ENCODE measurements around the gene ZNF668. TPM values are rescaled to one million over a fixed set of nuclear protein-coding genes. Genes with fewer than 3 reads are reported as not detected.

Gene ZNF668
- total and polyA plus RNA-seq, 9 donors: 1.3 to 7.4 (median 5.7) TPM

- no peak overlapping the region for H3K4me3 ChIP-seq
Measured at GRCh38 chr16:31087971-31088370, 13.9 kb upstream of the ZNF668 start.

GRCh38 chr16:31087481-31087880 is 13.4 kb upstream of the ZNF668 start:
- H3K9me3 ChIP-seq: no peaks in the 10 kb centered on the region
- no peaks in the 10 kb centered on the region for H3K36me3 ChIP-seq
- no peak overlapping the region for H3K27ac ChIP-seq
- no peaks in the 10 kb centered on the region for H3K4me1 ChIP-seq (ENCODE audit: insufficient read depth)
- H3K27me3 ChIP-seq: no peaks in the 10 kb centered on the region
- intact Hi-C loops (cut with DNase I): loop anchor here in 1 of 4 donors (10.0 kb wide), 1 partner anchor 97 kb away; the partner anchor contains the start of gene FUS
- no peak overlapping the region for H3K4me3 ChIP-seq
- DNase-seq: no peak
- WGBS, 3 donors: 88 to 93% (median 92%) methylated on average over 8 of the region's 8 CpGs
- no peak for TF ChIP-seq POLR2A (IDR thresholded peaks at IDR 0.05)
- TF ChIP-seq CTCF (IDR thresholded peaks at IDR 0.05): no peak
- no peak for TF ChIP-seq EP300 (IDR thresholded peaks at IDR 0.05)

More at GRCh38 chr16:31087971-31088370, 13.9 kb upstream of the ZNF668 start:
- no peaks in the 10 kb centered on the region for H3K36me3 ChIP-seq
- H3K4me1 ChIP-seq (ENCODE audit: insufficient read depth): no peaks in the 10 kb centered on the region
- 72 to 79% (median 74%) methylated on average over 5 of the region's 5 CpGs for WGBS, 3 donors
- no peak for DNase-seq
- H3K9me3 ChIP-seq: no peaks in the 10 kb centered on the region
- intact Hi-C loops (cut with DNase I): loop anchor here in 1 of 4 donors (10.0 kb wide), 1 partner anchor 97 kb away; the partner anchor contains the start of gene FUS
- TF ChIP-seq CTCF (IDR thresholded peaks at IDR 0.05): no peak
- no peak for TF ChIP-seq EP300 (IDR thresholded peaks at IDR 0.05)
- TF ChIP-seq POLR2A (IDR thresholded peaks at IDR 0.05): no peak
- no peaks in the 10 kb centered on the region for H3K27me3 ChIP-seq
- H3K27ac ChIP-seq: no peak overlapping the region

GRCh38 chr16:31086629-31086906 is 12.5 kb upstream of the ZNF668 start:
- whole genome bisulfite sequencing, 3 donors: 78 to 82% (median 79%) methylated on average over 4 to 6 of the region's 6 CpGs
- Histone ChIP-seq H3K9me3 (no peaks in the 10 kb centered on the region), H3K4me3 (no peak overlapping the region), H3K4me1 (ENCODE audit: insufficient read depth) (peaks cover 2% of the 10 kb centered on the region), H3K27me3 (no peaks in the 10 kb centered on the region), H3K27ac (no peak overlapping the region), H3K36me3 (no peaks in the 10 kb centered on the region)
- intact Hi-C loops (cut with DNase I): loop anchor here in 1 of 4 donors (10.0 kb wide), 1 partner anchor 98 kb away; the partner anchor contains the start of gene FUS
- DNase-seq: no peak
- TF ChIP-seq CTCF (IDR thresholded peaks at IDR 0.05): no peak
- TF ChIP-seq EP300 (IDR thresholded peaks at IDR 0.05): no peak
- TF ChIP-seq POLR2A (IDR thresholded peaks at IDR 0.05): no peak

- DNase-seq: no peak
- H3K4me1 ChIP-seq (ENCODE audit: insufficient read depth): peaks cover 2% of the 10 kb centered on the region
- no peak for TF ChIP-seq EP300 (IDR thresholded peaks at IDR 0.05)
- no peak for TF ChIP-seq POLR2A (IDR thresholded peaks at IDR 0.05)
- no peak for TF ChIP-seq CTCF (IDR thresholded peaks at IDR 0.05)
- 67 to 68% (median 68%) methylated on average over 17 to 18 of the region's 18 CpGs for WGBS, 3 donors
- no peak overlapping the region for H3K27ac ChIP-seq
- H3K9me3 ChIP-seq: no peaks in the 10 kb centered on the region
- intact Hi-C loops (cut with DNase I): loop anchor here in 1 of 4 donors (10.0 kb wide), 1 partner anchor 99 kb away; the partner anchor contains the start of gene FUS
- no peak overlapping the region for H3K4me3 ChIP-seq
- H3K36me3 ChIP-seq: no peaks in the 10 kb centered on the region
- H3K27me3 ChIP-seq: no peaks in the 10 kb centered on the region
Measured at GRCh38 chr16:31085873-31086628, 12.0 kb upstream of the ZNF668 start.

Data from ovary (tissue), 9 donors.